ENCODE results near the gene C1orf35. TPM values are rescaled to one million over a fixed set of nuclear protein-coding genes. Genes with fewer than 3 reads are reported as not detected.

The C1orf35 gene
- total RNA-seq, 1 donor from 2014 or later, result 14.7 TPM

DNA sequence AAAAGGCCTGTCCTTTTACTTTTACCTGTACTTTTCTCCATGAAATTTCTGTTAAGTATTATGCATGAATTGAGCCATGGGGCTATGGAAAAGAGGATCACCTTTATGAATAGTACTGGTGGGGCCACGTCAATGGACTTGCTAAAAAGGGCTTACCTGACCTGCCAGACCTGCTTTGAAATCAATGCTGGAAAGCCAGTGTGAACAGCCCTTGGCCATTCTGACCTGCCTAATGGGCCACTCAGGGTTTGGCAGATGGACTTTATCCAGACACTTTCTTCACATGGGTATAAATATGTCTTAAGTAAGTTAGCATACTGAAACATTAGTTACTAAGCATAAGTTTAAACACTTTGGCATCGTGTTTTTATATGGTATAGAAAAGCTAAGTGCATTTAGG, 28.6 kb upstream of the C1orf35 start:
- H3K36me3 ChIP-seq, result no peaks in the 10 kb centered on the region
- no peaks in the 10 kb centered on the region for H3K27me3 ChIP-seq
- H3K9me3 ChIP-seq, result no peaks in the 10 kb centered on the region
- H3K4me3 ChIP-seq, result no peak overlapping the region
- no peak overlapping the region for H3K27ac ChIP-seq
- intact Hi-C loops (cut with DNase I), result loop anchor here (10.0 kb wide), 1 partner anchor 353 kb away; the partner anchor contains the start of gene RNF187
- H3K4me1 ChIP-seq, result peaks cover 6% of the 10 kb centered on the region
- TF ChIP-seq POLR2A (IDR thresholded peaks at IDR 0.05) (no peak), POLR2AphosphoS5 (IDR thresholded peaks at IDR 0.05; ENCODE audit: insufficient read depth in 1 of 2, low read depth in 1 of 2) (no peak)
- TF ChIP-seq, protein P1, sequence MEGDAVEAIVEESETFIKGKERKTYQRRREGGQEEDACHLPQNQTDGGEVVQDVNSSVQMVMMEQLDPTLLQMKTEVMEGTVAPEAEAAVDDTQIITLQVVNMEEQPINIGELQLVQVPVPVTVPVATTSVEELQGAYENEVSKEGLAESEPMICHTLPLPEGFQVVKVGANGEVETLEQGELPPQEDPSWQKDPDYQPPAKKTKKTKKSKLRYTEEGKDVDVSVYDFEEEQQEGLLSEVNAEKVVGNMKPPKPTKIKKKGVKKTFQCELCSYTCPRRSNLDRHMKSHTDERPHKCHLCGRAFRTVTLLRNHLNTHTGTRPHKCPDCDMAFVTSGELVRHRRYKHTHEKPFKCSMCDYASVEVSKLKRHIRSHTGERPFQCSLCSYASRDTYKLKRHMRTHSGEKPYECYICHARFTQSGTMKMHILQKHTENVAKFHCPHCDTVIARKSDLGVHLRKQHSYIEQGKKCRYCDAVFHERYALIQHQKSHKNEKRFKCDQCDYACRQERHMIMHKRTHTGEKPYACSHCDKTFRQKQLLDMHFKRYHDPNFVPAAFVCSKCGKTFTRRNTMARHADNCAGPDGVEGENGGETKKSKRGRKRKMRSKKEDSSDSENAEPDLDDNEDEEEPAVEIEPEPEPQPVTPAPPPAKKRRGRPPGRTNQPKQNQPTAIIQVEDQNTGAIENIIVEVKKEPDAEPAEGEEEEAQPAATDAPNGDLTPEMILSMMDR (IDR thresholded peaks at IDR 0.05), result no peak
- DNase-seq (ENCODE audit: extremely low spot score in 2 of 2), result no peak

DNA sequence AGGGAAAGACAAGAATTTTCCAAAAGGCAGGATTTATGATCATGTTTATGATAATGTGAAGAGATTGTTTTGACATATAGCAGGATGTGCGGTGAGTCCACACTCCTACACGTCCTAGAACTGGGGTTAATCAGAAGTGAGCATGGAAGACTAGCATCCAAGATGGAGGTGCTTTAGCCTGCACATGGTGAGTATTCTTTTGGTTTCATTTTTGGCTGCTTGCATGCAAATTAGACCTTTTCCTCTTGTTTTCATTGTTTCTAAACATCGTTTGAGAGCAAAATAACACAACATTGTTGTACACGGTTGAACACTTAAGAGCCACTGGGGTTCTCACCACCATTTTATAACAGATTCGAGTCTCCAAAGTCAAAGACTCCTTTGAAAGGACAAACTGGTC, 22.1 kb upstream of the C1orf35 start:
- Histone ChIP-seq H3K27me3 (no peaks in the 10 kb centered on the region), H3K4me3 (no peak overlapping the region), H3K4me1 (peaks cover 6% of the 10 kb centered on the region), H3K27ac (no peak overlapping the region), H3K36me3 (no peaks in the 10 kb centered on the region), H3K9me3 (no peaks in the 10 kb centered on the region)
- no peak for DNase-seq (ENCODE audit: extremely low spot score in 2 of 2)
- intact Hi-C loops (cut with DNase I), result no loop called here
- TF ChIP-seq POLR2AphosphoS5 (IDR thresholded peaks at IDR 0.05; ENCODE audit: insufficient read depth in 1 of 2, low read depth in 1 of 2) (no peak), POLR2A (IDR thresholded peaks at IDR 0.05) (no peak)
- TF ChIP-seq, protein P1 (IDR thresholded peaks at IDR 0.05), result no peak

DNA sequence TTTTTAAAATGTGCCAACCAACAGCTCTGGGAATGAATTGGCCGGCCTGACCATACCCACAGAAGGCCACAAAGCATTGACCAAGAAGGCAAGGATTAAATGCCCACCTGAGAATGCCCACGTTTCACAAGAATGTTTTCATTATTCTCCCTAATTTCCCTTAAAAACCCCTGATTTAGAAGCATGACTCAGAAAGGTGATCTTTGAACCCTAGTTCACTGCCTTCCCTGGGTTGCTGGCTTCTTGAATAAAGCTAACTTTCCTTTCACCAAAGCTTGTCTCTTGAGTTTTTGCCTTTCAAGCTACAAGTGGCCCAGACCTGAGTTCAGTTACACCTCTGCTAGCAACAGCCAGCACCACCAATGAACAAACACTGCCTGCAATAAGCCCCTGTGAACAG, 20.4 kb upstream of the C1orf35 start:
- no peak overlapping the region for H3K4me3 ChIP-seq
- TF ChIP-seq POLR2AphosphoS5 (IDR thresholded peaks at IDR 0.05; ENCODE audit: insufficient read depth in 1 of 2, low read depth in 1 of 2), result no peak
- no peak for TF ChIP-seq POLR2A (IDR thresholded peaks at IDR 0.05)
- TF ChIP-seq, protein P1 (IDR thresholded peaks at IDR 0.05), result no peak
- H3K9me3 ChIP-seq, result no peaks in the 10 kb centered on the region
- H3K36me3 ChIP-seq, result no peaks in the 10 kb centered on the region
- no peak overlapping the region for H3K27ac ChIP-seq
- no peak for DNase-seq (ENCODE audit: extremely low spot score in 2 of 2)
- H3K4me1 ChIP-seq, result peaks cover 9% of the 10 kb centered on the region
- intact Hi-C loops (cut with DNase I), result no loop called here
- no peaks in the 10 kb centered on the region for H3K27me3 ChIP-seq

DNA sequence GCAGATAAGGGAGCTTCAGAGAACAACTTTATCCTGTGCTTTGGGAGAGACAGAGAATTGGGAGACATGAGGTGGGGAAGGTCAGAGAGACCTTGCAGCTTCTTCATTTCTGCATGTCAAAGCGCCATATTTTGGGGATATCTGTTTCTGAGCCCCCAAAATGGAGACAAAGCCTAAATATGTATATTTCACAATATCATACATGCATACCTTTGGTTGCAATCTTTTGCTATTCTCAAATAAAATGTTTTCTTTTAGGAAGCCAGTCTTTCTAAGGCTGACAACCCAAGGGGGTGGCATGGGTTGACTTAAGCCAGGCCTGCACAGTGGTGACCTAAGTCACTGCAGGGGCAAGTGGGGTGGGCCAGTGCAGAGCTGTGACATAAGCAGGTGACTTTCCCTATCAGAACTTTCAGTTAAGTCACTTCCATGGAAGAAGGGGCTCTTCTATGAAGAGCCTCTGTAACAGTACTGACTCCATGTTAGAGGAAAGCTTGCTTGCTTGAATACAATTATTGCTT, 19.9 kb upstream of the C1orf35 start:
- intact Hi-C loops (cut with DNase I), result no loop called here
- H3K36me3 ChIP-seq, result no peaks in the 10 kb centered on the region
- TF ChIP-seq POLR2A (IDR thresholded peaks at IDR 0.05) (no peak), POLR2AphosphoS5 (IDR thresholded peaks at IDR 0.05; ENCODE audit: insufficient read depth in 1 of 2, low read depth in 1 of 2) (no peak)
- TF ChIP-seq, protein P1 (IDR thresholded peaks at IDR 0.05), result no peak
- H3K9me3 ChIP-seq, result no peaks in the 10 kb centered on the region
- H3K27ac ChIP-seq, result no peak overlapping the region
- no peak overlapping the region for H3K4me3 ChIP-seq
- no peak for DNase-seq (ENCODE audit: extremely low spot score in 2 of 2)
- H3K27me3 ChIP-seq, result no peaks in the 10 kb centered on the region
- peaks cover 9% of the 10 kb centered on the region for H3K4me1 ChIP-seq

DNA sequence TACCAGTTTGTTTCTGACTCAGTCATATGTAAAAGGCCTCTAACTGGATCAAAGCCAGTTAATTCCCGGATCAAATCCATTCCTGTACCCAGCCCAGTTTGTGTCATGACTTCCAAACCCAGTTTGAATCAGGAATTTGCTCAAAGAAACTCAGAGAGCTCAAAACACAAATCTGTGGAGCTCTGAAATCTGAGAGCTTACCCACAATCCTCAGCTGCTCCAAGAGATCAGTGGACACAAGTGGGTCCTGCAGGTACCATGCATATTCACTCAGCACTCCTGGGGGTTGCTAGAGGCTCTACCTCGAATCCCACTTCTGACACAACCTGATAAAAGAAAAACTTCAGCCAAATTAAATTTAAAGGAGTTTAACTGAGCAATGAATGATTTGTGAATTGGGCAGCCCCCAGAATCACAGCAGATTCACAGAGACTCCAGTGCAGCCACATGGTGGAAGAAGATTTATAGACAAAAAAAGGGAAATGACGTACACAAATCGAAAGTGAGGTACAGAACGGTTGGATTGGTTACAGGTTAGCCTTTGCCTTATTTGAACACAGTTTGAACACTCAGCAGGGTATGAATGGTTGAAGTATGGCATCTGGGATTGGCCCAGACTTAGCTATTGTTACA, 17.8 kb upstream of the C1orf35 start:
- intact Hi-C loops (cut with DNase I), result no loop called here
- no peaks in the 10 kb centered on the region for H3K9me3 ChIP-seq
- H3K4me3 ChIP-seq, result no peak overlapping the region
- H3K27me3 ChIP-seq, result no peaks in the 10 kb centered on the region
- TF ChIP-seq, protein P1 (IDR thresholded peaks at IDR 0.05), result no peak
- TF ChIP-seq POLR2AphosphoS5 (IDR thresholded peaks at IDR 0.05; ENCODE audit: insufficient read depth in 1 of 2, low read depth in 1 of 2) (no peak), POLR2A (IDR thresholded peaks at IDR 0.05) (no peak)
- H3K27ac ChIP-seq, result no peak overlapping the region
- no peak for DNase-seq (ENCODE audit: extremely low spot score in 2 of 2)
- no peaks in the 10 kb centered on the region for H3K36me3 ChIP-seq
- peaks cover 9% of the 10 kb centered on the region for H3K4me1 ChIP-seq
